ENCODE results near the gene PCSK5.

PCSK5 gene

GRCh38 chr9:75910731-75911130 is 20.3 kb downstream of the PCSK5 start:
- in situ Hi-C loops (cut with HindIII; ENCODE audit: low pct_ligation_motif_present, low sequenced_read_pairs), result no loop called here
- H3K4me3 ChIP-seq (ENCODE audit: low read depth, low read length), result no peak overlapping the region
- H3K27ac ChIP-seq, result no peak overlapping the region
- H3K36me3 ChIP-seq (replicated peaks), result no peaks in the 10 kb centered on the region
- DNase-seq, result no peak
- TF ChIP-seq CTCF (IDR thresholded peaks at IDR 0.05; ENCODE audit: low read depth, low read length, missing control alignments), result no peak
- no peaks in the 10 kb centered on the region for H3K27me3 ChIP-seq (replicated peaks)

GRCh38 chr9:75911390-75911789 is 20.9 kb downstream of the PCSK5 start:
- no peak overlapping the region for H3K4me3 ChIP-seq (ENCODE audit: low read depth, low read length)
- in situ Hi-C loops (cut with HindIII; ENCODE audit: low pct_ligation_motif_present, low sequenced_read_pairs), result no loop called here
- no peak for DNase-seq
- H3K27ac ChIP-seq, result no peak overlapping the region
- H3K36me3 ChIP-seq (replicated peaks), result no peaks in the 10 kb centered on the region
- H3K27me3 ChIP-seq (replicated peaks), result no peaks in the 10 kb centered on the region
- no peak for TF ChIP-seq CTCF (IDR thresholded peaks at IDR 0.05; ENCODE audit: low read depth, low read length, missing control alignments)

GRCh38 chr9:75912951-75913350 is 22.5 kb downstream of the PCSK5 start:
- in situ Hi-C loops (cut with HindIII; ENCODE audit: low pct_ligation_motif_present, low sequenced_read_pairs), result no loop called here
- Histone ChIP-seq H3K36me3 (replicated peaks) (no peaks in the 10 kb centered on the region), H3K27me3 (replicated peaks) (no peaks in the 10 kb centered on the region), H3K4me3 (ENCODE audit: low read depth, low read length) (no peak overlapping the region), H3K27ac (no peak overlapping the region)
- TF ChIP-seq CTCF (IDR thresholded peaks at IDR 0.05; ENCODE audit: low read depth, low read length, missing control alignments), result no peak
- DNase-seq, result no peak

DNA sequence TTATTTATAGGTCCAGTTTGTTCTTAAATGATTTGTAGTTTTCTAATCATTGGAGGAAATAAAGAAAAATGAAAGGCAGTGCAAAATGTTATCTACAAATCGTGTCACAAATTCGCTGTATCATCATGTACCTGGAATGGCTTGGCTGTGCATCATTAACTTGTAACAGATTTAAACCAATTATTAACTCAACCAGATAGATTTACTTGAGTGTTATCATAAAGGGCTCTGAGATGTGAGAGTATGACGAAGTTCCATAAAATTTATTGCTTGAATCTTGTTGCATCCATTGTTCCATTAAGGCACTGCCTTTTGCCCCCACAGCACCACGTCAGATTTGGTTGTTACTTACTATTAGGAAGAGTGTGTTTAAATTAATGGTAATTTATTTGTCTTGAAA is 23.5 kb downstream of the PCSK5 start:
- H3K36me3 ChIP-seq (replicated peaks), result no peaks in the 10 kb centered on the region
- no peak overlapping the region for H3K4me3 ChIP-seq (ENCODE audit: low read depth, low read length)
- no peak for TF ChIP-seq CTCF (IDR thresholded peaks at IDR 0.05; ENCODE audit: low read depth, low read length, missing control alignments)
- in situ Hi-C loops (cut with HindIII; ENCODE audit: low pct_ligation_motif_present, low sequenced_read_pairs), result no loop called here
- no peak overlapping the region for H3K27ac ChIP-seq
- no peaks in the 10 kb centered on the region for H3K27me3 ChIP-seq (replicated peaks)
- no peak for DNase-seq

GRCh38 chr9:75914883-75915452 is 24.5 kb downstream of the PCSK5 start:
- no peak for TF ChIP-seq CTCF (IDR thresholded peaks at IDR 0.05; ENCODE audit: low read depth, low read length, missing control alignments)
- Histone ChIP-seq H3K27me3 (replicated peaks) (no peaks in the 10 kb centered on the region), H3K4me3 (ENCODE audit: low read depth, low read length) (no peak overlapping the region), H3K36me3 (replicated peaks) (no peaks in the 10 kb centered on the region), H3K27ac (no peak overlapping the region)
- no peak for DNase-seq
- in situ Hi-C loops (cut with HindIII; ENCODE audit: low pct_ligation_motif_present, low sequenced_read_pairs), result no loop called here

DNA sequence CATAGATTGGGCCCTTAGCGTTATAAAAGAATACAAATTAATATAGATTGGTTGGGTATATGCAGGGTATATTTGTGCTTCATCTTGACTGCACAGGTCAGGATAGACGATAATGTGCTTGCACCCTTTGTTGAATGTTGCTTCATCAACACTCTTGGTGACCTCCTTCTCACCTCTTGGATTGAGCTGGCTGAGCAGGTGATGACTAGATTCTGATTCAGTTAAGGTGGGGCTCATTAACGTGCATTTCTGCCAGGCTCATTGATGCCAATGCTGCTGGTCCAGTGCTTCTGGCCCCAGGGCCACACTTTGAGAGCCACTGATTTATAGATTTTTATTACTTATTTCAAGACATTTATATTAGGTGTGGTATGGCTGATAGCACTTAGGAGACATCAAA is 27.7 kb downstream of the PCSK5 start:
- Histone ChIP-seq H3K36me3 (replicated peaks) (no peaks in the 10 kb centered on the region), H3K4me3 (ENCODE audit: low read depth, low read length) (no peak overlapping the region), H3K27me3 (replicated peaks) (no peaks in the 10 kb centered on the region), H3K27ac (no peak overlapping the region)
- TF ChIP-seq CTCF (IDR thresholded peaks at IDR 0.05; ENCODE audit: low read depth, low read length, missing control alignments), result no peak
- no peak for DNase-seq
- in situ Hi-C loops (cut with HindIII; ENCODE audit: low pct_ligation_motif_present, low sequenced_read_pairs), result no loop called here
